Vagina (tissue), 2 donors: ENCODE data around the gene LRMDA.

Experiments used
- POLR2A ChIP-seq, 2 donors: fragments of 450-650 bp; IDR thresholded peaks; one replicate each; pipeline ENCODE4 v1.6.1; 2017; ENCODE audit warnings: antibody characterized with exemption in 2 of 2, mild to moderate bottlenecking in 2 of 2, moderate library complexity in 2 of 2
- POLR2AphosphoS5 ChIP-seq, 2 donors: sonication (generic); formaldehyde crosslinking; IDR thresholded peaks; one replicate each; pipeline ENCODE4 v1.9.0; 2017; ENCODE audit warnings: antibody characterized with exemption in 2 of 2, mild to moderate bottlenecking in 2 of 2, low read depth in 1 of 2; ENCODE audit not compliant: insufficient read depth in 1 of 2
- TF ChIP-seq, protein P1 (sequence below), 3 experiments: fragments of 450-650 bp in 2 of 3; fragments of 200-600 bp in 1 of 3; sonication (generic) in 1 of 3; IDR thresholded peaks; one replicate each; pipeline ENCODE4 v1.5.1; 2017 to 2019; ENCODE audit warnings: antibody characterized with exemption in 3 of 3, mild to moderate bottlenecking in 2 of 3, moderate library complexity in 2 of 3

- TF ChIP-seq, protein P1, sequence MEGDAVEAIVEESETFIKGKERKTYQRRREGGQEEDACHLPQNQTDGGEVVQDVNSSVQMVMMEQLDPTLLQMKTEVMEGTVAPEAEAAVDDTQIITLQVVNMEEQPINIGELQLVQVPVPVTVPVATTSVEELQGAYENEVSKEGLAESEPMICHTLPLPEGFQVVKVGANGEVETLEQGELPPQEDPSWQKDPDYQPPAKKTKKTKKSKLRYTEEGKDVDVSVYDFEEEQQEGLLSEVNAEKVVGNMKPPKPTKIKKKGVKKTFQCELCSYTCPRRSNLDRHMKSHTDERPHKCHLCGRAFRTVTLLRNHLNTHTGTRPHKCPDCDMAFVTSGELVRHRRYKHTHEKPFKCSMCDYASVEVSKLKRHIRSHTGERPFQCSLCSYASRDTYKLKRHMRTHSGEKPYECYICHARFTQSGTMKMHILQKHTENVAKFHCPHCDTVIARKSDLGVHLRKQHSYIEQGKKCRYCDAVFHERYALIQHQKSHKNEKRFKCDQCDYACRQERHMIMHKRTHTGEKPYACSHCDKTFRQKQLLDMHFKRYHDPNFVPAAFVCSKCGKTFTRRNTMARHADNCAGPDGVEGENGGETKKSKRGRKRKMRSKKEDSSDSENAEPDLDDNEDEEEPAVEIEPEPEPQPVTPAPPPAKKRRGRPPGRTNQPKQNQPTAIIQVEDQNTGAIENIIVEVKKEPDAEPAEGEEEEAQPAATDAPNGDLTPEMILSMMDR (IDR thresholded peaks at IDR 0.05), result no peak
- TF ChIP-seq POLR2AphosphoS5 (IDR thresholded peaks at IDR 0.05; ENCODE audit: insufficient read depth in 1 of 2, low read depth in 1 of 2) (no peak), POLR2A (IDR thresholded peaks at IDR 0.05) (no peak)
These were observed 416.1 kb downstream of the LRMDA start for GRCh38 chr10:75847477-75847876.
